ENCODE measurements around the gene IL32. TPM values are rescaled to one million over a fixed set of nuclear protein-coding genes. Genes with fewer than 3 reads are reported as not detected.
"Not testable (repeated sequence)": the region's sequence is repeated elsewhere in the genome, so short reads cannot be mapped to it uniquely, and the experiment has no call there.

The IL32 gene
- polyA plus RNA-seq, 3 donors = 0.53 to 8.0 (median 5.6) TPM

DNA sequence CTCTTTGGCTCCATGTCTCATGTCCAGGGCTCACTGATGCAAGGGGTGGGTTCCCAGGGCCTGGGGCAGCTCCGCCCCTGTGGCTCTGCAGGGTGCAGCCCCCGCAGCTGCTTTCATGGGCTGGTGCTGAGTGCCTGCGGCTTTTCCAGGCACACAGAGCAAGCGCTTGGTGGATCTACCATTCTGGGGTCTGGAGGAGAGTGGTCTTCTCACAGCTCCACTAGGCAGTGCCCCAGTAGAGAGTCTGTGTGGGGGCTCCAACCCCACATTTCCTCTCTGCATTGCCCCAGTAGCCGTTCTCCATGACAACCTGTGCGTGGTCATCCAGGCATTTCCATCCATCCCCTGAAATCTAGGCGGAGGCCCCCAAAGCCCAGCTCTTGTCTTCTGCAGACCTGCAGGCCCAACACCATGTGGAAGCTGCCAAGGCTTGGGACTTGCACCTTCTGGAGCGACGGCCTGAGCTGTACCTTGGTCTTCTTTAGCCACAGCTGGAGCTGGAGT is 5.2 kb downstream of the IL32 start:
- Histone ChIP-seq H3K4me3 (replicated peaks in 1 of 3; ENCODE audit: low read depth in 2 of 3, low read length in 3 of 3) (no peak overlapping the region), H3K9me3 (replicated peaks in 1 of 2; ENCODE audit: control insufficient read depth in 1 of 2, insufficient read depth in 1 of 2, low read length in 2 of 2) (no peaks in the 10 kb centered on the region), H3K27ac (ENCODE audit: low read depth in 1 of 2, low read length in 2 of 2) (no peak overlapping the region), H3K4me1 (ENCODE audit: control insufficient read depth in 1 of 2, insufficient read depth in 2 of 2, low read length in 2 of 2) (peaks cover 42 to 56% of the 10 kb centered on the region in 2 donors), H3K4me2 (replicated peaks; ENCODE audit: extremely low read depth, low read length, poor library complexity, severe bottlenecking) (no peak overlapping the region), H2AFZ (ENCODE audit: insufficient read depth, low read depth, low read length, poor library complexity, severe bottlenecking) (no peak overlapping the region), H3K36me3 (replicated peaks in 1 of 2; ENCODE audit: control insufficient read depth in 1 of 2, insufficient read depth in 2 of 2, low read length in 2 of 2) (no peaks in the 10 kb centered on the region), H3K79me2 (ENCODE audit: insufficient read depth, low read length) (no peaks in the 10 kb centered on the region), H3K9ac (ENCODE audit: insufficient read depth, low read length, poor library complexity, severe bottlenecking) (no peak overlapping the region), H3K27me3 (ENCODE audit: control insufficient read depth in 2 of 2, insufficient read depth in 2 of 2, low read length in 2 of 2) (no peaks in the 10 kb centered on the region), H4K20me1 (ENCODE audit: insufficient read depth, low read length) (no peaks in the 10 kb centered on the region)
- H3K4me3 Mint-ChIP-seq = no peak overlapping the region
- WGBS (ENCODE audit: insufficient coverage) = 100% methylated on average over 6 of the region's 9 CpGs
- TF ChIP-seq CTCF (IDR thresholded peaks at IDR 0.05) = no peak
- no peak overlapping the region for H3K27ac Mint-ChIP-seq
- intact Hi-C loops (cut with micrococcal nuclease) = no loop called here
- H3K36me3 Mint-ChIP-seq = no peaks in the 10 kb centered on the region
- peaks cover 0 to 4% (median 0%) of the 10 kb centered on the region in 7 donors for H3K9me3 Mint-ChIP-seq
- DNase-seq = no peak
- H3K4me1 Mint-ChIP-seq = peaks cover 58% of the 10 kb centered on the region
- H3K27me3 Mint-ChIP-seq (ENCODE audit: low read depth in 3 of 3) = peaks cover 0 to 8% (median 3%) of the 10 kb centered on the region in 3 donors

GRCh38 chr16:3071655-3072054 is 6.2 kb downstream of the IL32 start:
- intact Hi-C loops (cut with micrococcal nuclease) = no loop called here
- no peak overlapping the region for H3K27ac ChIP-seq (ENCODE audit: low read depth in 1 of 2, low read length in 2 of 2)
- Mint-ChIP-seq H3K9me3 (peaks cover 0 to 4% (median 0%) of the 10 kb centered on the region in 7 donors), H3K27me3 (ENCODE audit: low read depth in 3 of 3) (peaks cover 0 to 8% (median 1%) of the 10 kb centered on the region in 3 donors), H3K4me1 (peaks cover 58% of the 10 kb centered on the region), H3K4me3 (no peak overlapping the region), H3K36me3 (peaks cover 3% of the 10 kb centered on the region in 2 donors), H3K27ac (no peak overlapping the region)
- TF ChIP-seq CTCF (IDR thresholded peaks at IDR 0.05) = no peak
- H3K9ac ChIP-seq (ENCODE audit: insufficient read depth, low read length, poor library complexity, severe bottlenecking) = no peak overlapping the region
- H4K20me1 ChIP-seq (ENCODE audit: insufficient read depth, low read length) = no peaks in the 10 kb centered on the region
- no peak for DNase-seq
- H2AFZ ChIP-seq (ENCODE audit: insufficient read depth, low read depth, low read length, poor library complexity, severe bottlenecking) = no peak overlapping the region
- peaks cover 42 to 60% of the 10 kb centered on the region in 2 donors for H3K4me1 ChIP-seq (ENCODE audit: control insufficient read depth in 1 of 2, insufficient read depth in 2 of 2, low read length in 2 of 2)
- H3K36me3 ChIP-seq (replicated peaks in 1 of 2; ENCODE audit: control insufficient read depth in 1 of 2, insufficient read depth in 2 of 2, low read length in 2 of 2) = peaks cover 0 to 1% of the 10 kb centered on the region in 2 donors
- no peaks in the 10 kb centered on the region for H3K27me3 ChIP-seq (ENCODE audit: control insufficient read depth in 2 of 2, insufficient read depth in 2 of 2, low read length in 2 of 2)
- no peaks in the 10 kb centered on the region for H3K79me2 ChIP-seq (ENCODE audit: insufficient read depth, low read length)
- 97% methylated on average over 7 of the region's 7 CpGs for WGBS (ENCODE audit: insufficient coverage)
- H3K4me2 ChIP-seq (replicated peaks; ENCODE audit: extremely low read depth, low read length, poor library complexity, severe bottlenecking) = no peak overlapping the region
- H3K9me3 ChIP-seq (replicated peaks in 1 of 2; ENCODE audit: control insufficient read depth in 1 of 2, insufficient read depth in 1 of 2, low read length in 2 of 2) = no peaks in the 10 kb centered on the region
- no peak overlapping the region for H3K4me3 ChIP-seq (replicated peaks in 1 of 3; ENCODE audit: low read depth in 2 of 3, low read length in 3 of 3)

- H3K4me3 Mint-ChIP-seq; H4K20me1 ChIP-seq (ENCODE audit: insufficient read depth, low read length); H3K27me3 Mint-ChIP-seq (ENCODE audit: low read depth in 3 of 3); H3K36me3 Mint-ChIP-seq; H3K36me3 ChIP-seq (replicated peaks in 1 of 2; ENCODE audit: control insufficient read depth in 1 of 2, insufficient read depth in 2 of 2, low read length in 2 of 2); H3K27ac Mint-ChIP-seq; H3K27ac ChIP-seq (ENCODE audit: low read depth in 1 of 2, low read length in 2 of 2); H3K9me3 ChIP-seq (replicated peaks in 1 of 2; ENCODE audit: control insufficient read depth in 1 of 2, insufficient read depth in 1 of 2, low read length in 2 of 2); H3K4me2 ChIP-seq (replicated peaks; ENCODE audit: extremely low read depth, low read length, poor library complexity, severe bottlenecking); H3K27me3 ChIP-seq (ENCODE audit: control insufficient read depth in 2 of 2, insufficient read depth in 2 of 2, low read length in 2 of 2); H3K4me3 ChIP-seq (replicated peaks in 1 of 3; ENCODE audit: low read depth in 2 of 3, low read length in 3 of 3); H2AFZ ChIP-seq (ENCODE audit: insufficient read depth, low read depth, low read length, poor library complexity, severe bottlenecking); H3K79me2 ChIP-seq (ENCODE audit: insufficient read depth, low read length); H3K9me3 Mint-ChIP-seq; intact Hi-C loops (cut with micrococcal nuclease); H3K9ac ChIP-seq (ENCODE audit: insufficient read depth, low read length, poor library complexity, severe bottlenecking); DNase-seq: not testable (repeated sequence)
- H3K4me1 ChIP-seq (ENCODE audit: control insufficient read depth in 1 of 2, insufficient read depth in 2 of 2, low read length in 2 of 2) = peaks cover 42 to 60% of the 10 kb centered on the region in 2 donors
- peaks cover 58% of the 10 kb centered on the region for H3K4me1 Mint-ChIP-seq
- WGBS (ENCODE audit: insufficient coverage) = no CpG with 5 or more reads among the region's 4 CpGs
Measured at GRCh38 chr16:3072148-3072547, 6.7 kb downstream of the IL32 start.
